IPS-18a (cell line): Measurements from ENCODE around the gene ASPSCR1.

Experiments used
- H3K27ac ChIP-seq: one replicate; pipeline ENCODE4 v1.5.1; 2013; ENCODE audit warnings: low read length
- H3K27me3 ChIP-seq: one replicate; pipeline ENCODE4 v1.6.1; 2013; ENCODE audit warnings: mild to moderate bottlenecking, low read length; ENCODE audit not compliant: control insufficient read depth, insufficient read depth
- H3K36me3 ChIP-seq: one replicate; pipeline ENCODE4 v1.6.1; 2013; ENCODE audit warnings: low read depth, low read length; ENCODE audit not compliant: control insufficient read depth
- H3K4me1 ChIP-seq: one replicate; pipeline ENCODE4 v1.6.1; 2013; ENCODE audit warnings: low read depth, low read length; ENCODE audit not compliant: control insufficient read depth
- H3K4me3 ChIP-seq: one replicate; pipeline ENCODE4 v1.5.1; 2013; ENCODE audit warnings: low read length
- H3K9ac ChIP-seq: one replicate; pipeline ENCODE4 v1.6.1; 2013; ENCODE audit warnings: mild to moderate bottlenecking, low read length, moderate library complexity
- H3K9me3 ChIP-seq: one replicate; pipeline ENCODE4 v1.6.1; 2013; ENCODE audit warnings: low read depth, low read length; ENCODE audit not compliant: control insufficient read depth

ASPSCR1 gene

DNA sequence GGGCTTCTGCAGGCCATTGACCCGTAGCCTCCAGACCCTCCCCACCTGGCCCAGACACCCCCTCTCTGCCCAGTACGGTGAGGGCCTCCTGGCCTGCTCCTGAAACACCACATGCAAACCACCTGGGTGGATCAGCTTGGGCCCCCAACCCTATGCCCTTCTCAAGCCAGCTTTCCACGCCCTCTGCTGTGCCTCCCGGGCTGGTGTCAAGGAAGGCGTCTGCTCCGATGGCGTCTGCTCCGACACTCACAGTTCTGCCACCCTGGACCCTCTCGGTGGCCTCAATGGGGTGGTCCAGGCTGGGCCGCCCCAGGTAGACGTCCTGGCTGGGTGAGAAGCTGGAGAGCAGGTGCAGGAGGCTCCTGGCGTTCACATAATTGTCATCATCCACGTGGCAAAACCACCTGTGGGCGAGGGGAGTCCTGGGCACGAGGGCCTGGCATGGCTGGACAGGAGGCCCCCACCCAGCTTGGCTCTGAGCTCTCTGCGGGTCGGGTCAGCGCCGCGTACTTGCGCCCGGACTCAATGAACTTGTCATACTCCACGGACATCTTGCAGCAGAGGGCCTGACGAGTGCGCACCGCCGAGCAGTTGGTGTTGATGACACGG lies 72.8 kb downstream of the ASPSCR1 start:
- H3K27ac ChIP-seq, result no peak overlapping the region
- no peaks in the 10 kb centered on the region for H3K4me1 ChIP-seq
- no peaks in the 10 kb centered on the region for H3K27me3 ChIP-seq
- peak overlapping the region; percentile 52 for H3K4me3 ChIP-seq
- peaks cover 20% of the 10 kb centered on the region for H3K36me3 ChIP-seq
- H3K9me3 ChIP-seq, result no peaks in the 10 kb centered on the region
- no peak overlapping the region for H3K9ac ChIP-seq

DNA sequence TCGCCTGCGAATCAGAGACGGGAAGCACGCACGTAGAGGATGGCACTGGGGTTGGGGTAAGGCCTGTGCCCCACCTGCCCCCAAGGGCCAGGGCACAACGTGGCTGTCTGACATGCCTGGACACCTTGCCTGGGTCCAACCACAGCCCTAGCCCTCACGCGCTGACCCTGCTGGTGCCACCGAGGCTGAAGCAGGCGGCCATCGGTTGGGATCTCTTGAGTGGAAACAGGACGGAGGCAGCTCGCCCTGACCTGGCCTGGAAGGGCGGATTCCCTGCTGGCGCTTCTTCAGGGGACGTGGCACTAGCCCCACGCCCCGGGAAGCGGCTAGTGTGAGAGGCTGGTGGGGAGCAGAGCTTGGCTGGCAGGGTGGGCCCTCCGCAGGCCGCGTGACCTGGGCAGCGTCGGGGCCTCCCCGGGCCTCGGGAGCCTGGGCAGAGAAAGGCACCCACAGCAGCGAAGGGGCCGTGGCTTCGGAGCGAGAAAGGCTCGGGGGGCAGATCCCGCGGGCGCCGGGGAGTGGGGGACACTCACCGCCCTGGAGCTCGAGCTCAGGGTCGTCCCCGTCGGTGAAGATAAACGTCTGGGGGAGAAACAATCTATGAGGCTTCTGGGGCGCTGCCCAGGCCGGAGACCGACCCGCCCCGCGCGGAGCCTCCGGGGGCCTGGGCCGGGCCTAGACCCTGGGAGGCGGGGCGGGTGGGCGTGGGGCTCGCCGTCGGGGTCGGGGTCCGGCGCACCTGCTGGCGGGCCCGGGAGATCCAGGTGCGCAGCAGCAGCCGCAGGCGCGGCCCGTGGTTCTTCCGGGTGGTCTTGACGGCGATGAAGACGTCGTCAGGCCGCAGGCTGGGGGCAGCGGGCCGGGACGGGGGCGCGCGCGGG lies 73.6 kb downstream of the ASPSCR1 start:
- Histone ChIP-seq H3K36me3 (peaks cover 25% of the 10 kb centered on the region), H3K9me3 (no peaks in the 10 kb centered on the region), H3K27me3 (no peaks in the 10 kb centered on the region), H3K4me3 (peak overlapping the region; percentile 52), H3K9ac (no peak overlapping the region), H3K4me1 (no peaks in the 10 kb centered on the region), H3K27ac (no peak overlapping the region)

GRCh38 chr17:82051776-82052637 lies 74.6 kb downstream of the ASPSCR1 start, which contains the start of the genes GPS1 and RFNG:
GPS1 (plus strand) TSS chr17:82051898; CDS start chr17:82051932, 34 bp downstream.
RFNG (minus strand) TSS chr17:82051811; CDS start chr17:82051766, 45 bp downstream.
- Histone ChIP-seq H3K4me1 (no peaks in the 10 kb centered on the region), H3K27ac (no peak within 1 kb of the TSS), H3K9me3 (no peaks in the 10 kb centered on the region), H3K9ac (peak within 1 kb of the TSS; percentile 62), H3K27me3 (no peaks in the 10 kb centered on the region), H3K4me3 (peak within 1 kb of the TSS; percentile 85), H3K36me3 (peaks cover 35% of the 10 kb centered on the region)

- Histone ChIP-seq H3K27ac (no peak overlapping the region), H3K9me3 (no peaks in the 10 kb centered on the region), H3K4me1 (no peaks in the 10 kb centered on the region), H3K36me3 (peaks cover 36% of the 10 kb centered on the region), H3K9ac (peak overlapping the region; percentile 62), H3K27me3 (no peaks in the 10 kb centered on the region), H3K4me3 (peak overlapping the region; percentile 85)
Measured at GRCh38 chr17:82052638-82053059, 75.2 kb downstream of the ASPSCR1 start.

DNA sequence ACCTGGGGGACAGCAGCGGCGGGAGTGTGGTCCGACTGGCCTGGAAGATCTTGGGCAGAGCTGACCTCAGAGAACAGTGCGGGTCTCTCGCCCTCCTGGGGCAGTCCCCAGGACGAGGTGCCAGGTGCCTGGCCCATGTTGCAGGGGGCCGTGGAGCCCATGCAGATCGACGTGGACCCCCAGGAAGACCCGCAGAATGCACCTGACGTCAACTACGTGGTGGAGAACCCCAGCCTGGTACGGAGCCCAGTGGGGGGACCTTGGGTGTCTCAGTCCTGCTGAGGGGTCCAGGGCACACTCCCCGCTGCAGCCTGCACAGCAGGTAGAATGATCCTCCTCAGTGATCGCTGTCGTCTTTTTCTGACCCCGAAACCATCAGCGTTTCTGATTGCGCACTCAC lies 75.7 kb downstream of the ASPSCR1 start:
- Histone ChIP-seq H3K4me3 (peak overlapping the region; percentile 85), H3K9ac (no peak overlapping the region), H3K36me3 (peaks cover 38% of the 10 kb centered on the region), H3K9me3 (no peaks in the 10 kb centered on the region), H3K27ac (no peak overlapping the region), H3K4me1 (no peaks in the 10 kb centered on the region), H3K27me3 (no peaks in the 10 kb centered on the region)

GRCh38 chr17:82053556-82054263 lies 76.3 kb downstream of the ASPSCR1 start:
- H3K27me3 ChIP-seq, result no peaks in the 10 kb centered on the region
- H3K36me3 ChIP-seq, result peaks cover 42% of the 10 kb centered on the region
- H3K9ac ChIP-seq, result no peak overlapping the region
- H3K4me3 ChIP-seq, result no peak overlapping the region
- no peak overlapping the region for H3K27ac ChIP-seq
- H3K4me1 ChIP-seq, result no peaks in the 10 kb centered on the region
- H3K9me3 ChIP-seq, result no peaks in the 10 kb centered on the region

DNA sequence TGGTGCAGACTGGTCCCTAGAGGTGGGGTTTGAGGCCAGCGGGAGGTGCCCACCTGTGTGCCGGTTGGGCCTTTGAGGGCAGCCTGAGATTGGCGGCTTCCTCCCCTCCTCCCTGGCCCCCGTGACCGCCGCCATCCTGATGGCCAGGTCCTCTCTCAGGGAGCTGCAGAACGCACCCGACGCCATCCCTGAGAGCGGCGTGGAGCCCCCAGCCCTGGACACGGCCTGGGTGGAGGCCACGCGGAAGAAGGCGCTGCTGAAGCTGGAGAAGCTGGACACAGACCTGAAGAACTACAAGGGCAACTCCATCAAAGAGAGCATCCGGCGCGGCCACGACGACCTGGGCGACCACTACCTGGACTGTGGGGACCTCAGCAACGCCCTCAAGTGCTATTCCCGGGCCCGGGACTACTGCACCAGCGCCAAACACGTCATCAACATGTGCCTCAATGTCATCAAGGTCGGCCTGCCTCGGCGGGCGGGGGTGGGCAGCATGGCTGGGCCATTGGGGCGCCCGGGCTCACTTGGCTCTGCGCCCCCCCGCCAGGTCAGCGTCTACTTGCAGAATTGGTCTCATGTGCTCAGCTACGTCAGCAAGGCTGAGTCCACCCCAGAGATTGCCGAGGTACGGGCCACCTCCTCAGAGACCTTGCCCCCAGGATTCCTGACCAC lies 77.1 kb downstream of the ASPSCR1 start:
- Histone ChIP-seq H3K27me3 (no peaks in the 10 kb centered on the region), H3K4me3 (no peak overlapping the region), H3K9me3 (no peaks in the 10 kb centered on the region), H3K36me3 (peaks cover 43% of the 10 kb centered on the region), H3K9ac (no peak overlapping the region), H3K27ac (no peak overlapping the region), H3K4me1 (no peaks in the 10 kb centered on the region)

DNA sequence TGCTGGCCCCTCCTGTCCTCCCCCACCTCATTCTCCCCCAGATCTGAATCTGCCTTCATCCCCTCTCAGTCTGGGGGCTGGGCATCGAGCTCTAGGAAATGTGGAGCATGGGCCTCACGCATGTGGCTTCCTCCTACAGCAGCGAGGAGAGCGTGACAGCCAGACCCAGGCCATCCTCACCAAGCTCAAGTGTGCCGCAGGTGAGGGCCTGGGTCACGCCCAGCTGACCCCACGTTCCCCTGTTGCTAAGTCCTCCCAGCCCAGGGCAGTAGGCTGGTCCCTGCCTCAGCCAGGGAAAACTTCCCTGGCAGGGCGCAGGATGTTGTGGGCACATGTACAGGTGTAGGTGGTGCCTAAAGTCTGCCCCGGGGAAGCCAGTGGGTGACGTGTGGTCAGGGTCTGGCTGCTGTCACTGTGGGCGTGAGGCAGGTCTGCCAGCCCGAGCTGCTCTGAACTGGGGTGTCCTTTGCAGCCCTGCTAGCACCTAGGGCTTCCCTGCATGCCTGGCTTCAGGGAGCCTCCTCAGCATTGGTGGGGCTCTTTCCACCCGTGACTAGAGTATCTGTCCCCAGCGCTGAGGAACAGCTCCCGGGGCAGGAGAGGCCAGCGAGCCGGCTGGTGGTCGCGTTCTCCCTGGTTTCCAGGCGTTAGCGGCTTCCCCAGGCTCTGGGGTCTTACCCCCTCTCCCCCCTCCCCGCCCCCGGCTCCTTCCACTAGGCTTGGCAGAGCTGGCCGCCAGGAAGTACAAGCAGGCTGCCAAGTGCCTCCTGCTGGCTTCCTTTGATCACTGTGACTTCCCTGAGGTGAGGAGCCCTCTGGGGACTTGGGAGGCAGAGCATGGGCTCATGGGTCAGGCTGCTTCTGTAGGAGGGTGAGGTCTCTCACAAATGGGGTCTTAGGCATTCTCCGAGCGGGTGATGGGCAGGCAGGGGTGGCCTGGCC lies 77.9 kb downstream of the ASPSCR1 start:
- Histone ChIP-seq H3K4me1 (no peaks in the 10 kb centered on the region), H3K4me3 (no peak overlapping the region), H3K9me3 (no peaks in the 10 kb centered on the region), H3K9ac (no peak overlapping the region), H3K27me3 (no peaks in the 10 kb centered on the region), H3K27ac (no peak overlapping the region), H3K36me3 (peaks cover 49% of the 10 kb centered on the region)

DNA sequence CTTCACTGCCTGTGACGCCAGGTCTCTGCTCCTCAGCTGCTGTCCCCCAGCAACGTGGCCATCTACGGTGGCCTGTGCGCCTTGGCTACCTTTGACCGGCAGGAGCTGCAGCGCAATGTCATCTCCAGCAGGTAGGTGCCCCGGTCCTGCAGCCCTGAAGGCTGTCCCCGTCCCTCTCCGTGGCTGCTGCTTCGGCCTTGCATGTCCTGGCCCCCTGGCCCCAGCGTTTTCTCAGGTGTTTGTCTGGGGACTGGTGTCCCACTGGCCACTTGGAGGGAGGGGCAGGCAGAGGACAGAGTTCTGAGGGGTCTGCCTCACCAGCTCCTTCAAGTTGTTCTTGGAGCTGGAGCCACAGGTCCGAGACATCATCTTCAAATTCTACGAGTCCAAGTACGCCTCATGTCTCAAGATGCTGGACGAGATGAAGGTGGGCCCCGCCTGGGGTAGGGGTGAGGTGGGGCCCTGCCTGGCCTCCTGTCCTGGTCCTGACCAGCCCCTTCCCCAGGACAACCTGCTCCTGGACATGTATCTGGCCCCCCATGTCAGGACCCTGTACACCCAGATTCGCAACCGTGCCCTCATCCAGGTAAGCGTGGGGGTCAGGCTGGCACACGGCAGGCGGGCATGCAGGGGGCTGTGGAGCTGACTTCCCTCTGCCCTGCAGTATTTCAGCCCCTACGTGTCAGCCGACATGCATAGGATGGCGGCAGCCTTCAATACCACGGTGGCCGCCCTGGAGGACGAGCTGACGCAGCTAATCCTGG lies 78.7 kb downstream of the ASPSCR1 start:
- no peak overlapping the region for H3K27ac ChIP-seq
- peaks cover 57% of the 10 kb centered on the region for H3K36me3 ChIP-seq
- no peaks in the 10 kb centered on the region for H3K4me1 ChIP-seq
- no peaks in the 10 kb centered on the region for H3K9me3 ChIP-seq
- no peak overlapping the region for H3K9ac ChIP-seq
- H3K4me3 ChIP-seq, result no peak overlapping the region
- no peaks in the 10 kb centered on the region for H3K27me3 ChIP-seq
